HuH-7 (cell line): ENCODE data around the gene MRPS31.
"Not testable (repeated sequence)": the region's sequence is repeated elsewhere in the genome, so short reads cannot be mapped to it uniquely, and the experiment has no call there.

Experiments used
- DNase-seq: peaks from one replicate; pipeline ENCODE4 v3.0.0; 2011; ENCODE audit warnings: low spot score

MRPS31 gene

GRCh38 chr13:40758811-40759210 is 12.2 kb downstream of the MRPS31 start:
- DNase-seq: no peak

GRCh38 chr13:40756042-40756441 is 14.9 kb downstream of the MRPS31 start:
- no peak for DNase-seq

GRCh38 chr13:40755082-40755700 is 15.8 kb downstream of the MRPS31 start:
- no peak for DNase-seq

- DNase-seq: no peak
Measured at GRCh38 chr13:40749327-40749726, 21.7 kb downstream of the MRPS31 start.

GRCh38 chr13:40735232-40735548 is 35.8 kb downstream of the MRPS31 start:
- not testable (repeated sequence) for DNase-seq

- DNase-seq: not testable (repeated sequence)
Measured at GRCh38 chr13:40734536-40735231, 36.3 kb downstream of the MRPS31 start.

GRCh38 chr13:40732658-40733057 is 38.3 kb downstream of the MRPS31 start:
- DNase-seq: no peak

- no peak for DNase-seq
Measured at GRCh38 chr13:40728595-40728994, 42.4 kb downstream of the MRPS31 start.

- not testable (repeated sequence) for DNase-seq
Measured at GRCh38 chr13:40714433-40714832, 56.6 kb downstream of the MRPS31 start.

GRCh38 chr13:40706439-40706838 is 64.6 kb downstream of the MRPS31 start:
- no peak for DNase-seq

GRCh38 chr13:40697711-40698110 is 73.3 kb downstream of the MRPS31 start:
- DNase-seq: no peak

- DNase-seq: no peak
Measured at GRCh38 chr13:40694426-40694825, 76.6 kb downstream of the MRPS31 start.

GRCh38 chr13:40692946-40693345 is 78.0 kb downstream of the MRPS31 start:
- DNase-seq: no peak

GRCh38 chr13:40688781-40689180 is 82.2 kb downstream of the MRPS31 start:
- DNase-seq: no peak

- DNase-seq: no peak
Measured at GRCh38 chr13:40682449-40683240, 88.3 kb downstream of the MRPS31 start.

- DNase-seq: no peak
Measured at GRCh38 chr13:40681341-40682146, 89.4 kb downstream of the MRPS31 start.

GRCh38 chr13:40680659-40681323 is 90.2 kb downstream of the MRPS31 start:
- no peak for DNase-seq

GRCh38 chr13:40679480-40679985 is 91.5 kb downstream of the MRPS31 start:
- no peak for DNase-seq
